ENCODE measurements around the gene KIF18B. TPM values are rescaled to one million over a fixed set of nuclear protein-coding genes. Genes with fewer than 3 reads are reported as not detected.

The KIF18B gene
- total RNA-seq, 1 donor: 0.81 TPM

GRCh38 chr17:44884941-44885340 is 62.6 kb downstream of the KIF18B start:
- no peak for DNase-seq (ENCODE audit: low read depth in 2 of 3, low spot score in 2 of 3)

GRCh38 chr17:44881145-44881544 is 66.4 kb downstream of the KIF18B start:
- DNase-seq (ENCODE audit: low read depth in 2 of 3, low spot score in 2 of 3): no peak

GRCh38 chr17:44880062-44880461 is 67.5 kb downstream of the KIF18B start:
- DNase-seq (ENCODE audit: low read depth in 2 of 3, low spot score in 2 of 3): no peak

- DNase-seq (ENCODE audit: low read depth in 2 of 3, low spot score in 2 of 3): no peak
Measured at GRCh38 chr17:44879376-44879775, 68.2 kb downstream of the KIF18B start.

GRCh38 chr17:44878627-44879221 is 68.8 kb downstream of the KIF18B start:
- peak in 1 of 3 donors; percentile 60 for DNase-seq (ENCODE audit: low read depth in 2 of 3, low spot score in 2 of 3)

GRCh38 chr17:44877121-44877520 is 70.5 kb downstream of the KIF18B start:
- no peak for DNase-seq (ENCODE audit: low read depth in 2 of 3, low spot score in 2 of 3)

- no peak for DNase-seq (ENCODE audit: low read depth in 2 of 3, low spot score in 2 of 3)
Measured at GRCh38 chr17:44875761-44876160, 71.8 kb downstream of the KIF18B start.

Small RNA genes within 50 kb of the gene (small RNA-seq; reads per million reads assigned to genes)
- gene AC015936.2 (not detected), gene CCDC103 (not detected), gene MIR6783 (0.68 reads per million, percentile 7 among the genes with 10 or more reads in this experiment), gene RN7SL405P (not detected)

Other genes with a start within 250 kb of the KIF18B start
- 4.8 TPM for gene DBF4B, start 239.1 kb downstream of the KIF18B start, total RNA-seq
- 1.6 TPM for gene ADAM11, start 188.8 kb downstream of the KIF18B start, total RNA-seq
- under 0.01 TPM for gene GJC1, start 117.5 kb downstream of the KIF18B start, total RNA-seq
- gene HIGD1B, start 99.9 kb downstream of the KIF18B start, total RNA-seq: not detected
- gene EFTUD2, start 48.3 kb downstream of the KIF18B start, total RNA-seq: 121 TPM
- not detected for gene GFAP, start 32.3 kb downstream of the KIF18B start, total RNA-seq
- gene C1QL1, start 20.5 kb upstream of the KIF18B start, total RNA-seq: not detected
- 98.8 TPM for gene DCAKD, start 103.9 kb upstream of the KIF18B start, total RNA-seq
- 46.0 TPM for gene NMT1, start 113.5 kb upstream of the KIF18B start, total RNA-seq
- gene PLCD3, start 184.7 kb upstream of the KIF18B start, total RNA-seq: 8.1 TPM
- gene ACBD4, start 187.9 kb upstream of the KIF18B start, total RNA-seq: 13.2 TPM
- 10.2 TPM for gene HEXIM1, start 200.7 kb upstream of the KIF18B start, total RNA-seq
- 7.0 TPM for gene HEXIM2, start 214.1 kb upstream of the KIF18B start, total RNA-seq